Activated CD8-positive, alpha-beta memory T cell treated with anti-CD3 and anti-CD28 coated beads for 4 hours (primary cell): ENCODE results near the gene ENO2.

Experiments used
- DNase-seq, 2 donors: peaks; one replicate each; pipeline ENCODE4 v3.0.0-alpha.2; 2020; ENCODE audit warnings: low read depth in 2 of 2

ENO2 gene

DNA sequence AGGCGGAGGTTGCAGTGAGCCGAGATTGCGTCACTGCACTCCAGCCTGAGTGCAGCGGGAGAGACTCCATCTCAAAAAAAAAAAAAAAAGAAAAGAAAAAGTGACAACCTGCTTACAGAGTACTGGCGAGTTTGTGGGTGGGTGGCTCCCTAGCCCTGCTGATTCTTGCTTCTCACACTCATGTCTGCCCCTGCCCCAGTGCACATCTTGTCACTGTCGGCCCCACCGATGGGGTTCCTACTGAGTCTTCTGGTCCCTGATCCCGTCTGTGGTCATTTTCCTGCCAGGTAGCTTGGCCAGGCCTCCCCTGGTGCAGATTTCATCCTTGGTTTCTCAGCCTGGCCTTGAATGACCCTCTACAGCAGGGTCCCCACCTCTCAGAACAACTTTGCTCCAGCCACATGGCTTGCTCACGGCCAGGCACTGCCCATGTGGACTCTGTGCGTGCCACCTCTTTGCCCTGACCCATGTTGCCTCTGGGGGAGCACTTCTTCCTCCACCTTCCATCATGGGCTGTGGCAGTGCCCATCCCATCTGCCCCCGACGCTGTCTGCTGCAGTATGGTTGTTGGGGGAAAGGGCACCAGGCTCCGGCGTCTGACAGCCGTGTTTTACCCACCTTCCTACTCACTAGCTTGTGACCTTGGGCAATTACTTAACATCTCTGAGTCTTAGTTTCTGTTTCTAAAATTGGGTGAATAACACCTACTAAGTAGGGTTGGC, 34.7 kb downstream of the ENO2 start:
- no peak for DNase-seq

GRCh38 chr12:6950401-6950801, 36.0 kb downstream of the ENO2 start:
- no peak for DNase-seq

DNA sequence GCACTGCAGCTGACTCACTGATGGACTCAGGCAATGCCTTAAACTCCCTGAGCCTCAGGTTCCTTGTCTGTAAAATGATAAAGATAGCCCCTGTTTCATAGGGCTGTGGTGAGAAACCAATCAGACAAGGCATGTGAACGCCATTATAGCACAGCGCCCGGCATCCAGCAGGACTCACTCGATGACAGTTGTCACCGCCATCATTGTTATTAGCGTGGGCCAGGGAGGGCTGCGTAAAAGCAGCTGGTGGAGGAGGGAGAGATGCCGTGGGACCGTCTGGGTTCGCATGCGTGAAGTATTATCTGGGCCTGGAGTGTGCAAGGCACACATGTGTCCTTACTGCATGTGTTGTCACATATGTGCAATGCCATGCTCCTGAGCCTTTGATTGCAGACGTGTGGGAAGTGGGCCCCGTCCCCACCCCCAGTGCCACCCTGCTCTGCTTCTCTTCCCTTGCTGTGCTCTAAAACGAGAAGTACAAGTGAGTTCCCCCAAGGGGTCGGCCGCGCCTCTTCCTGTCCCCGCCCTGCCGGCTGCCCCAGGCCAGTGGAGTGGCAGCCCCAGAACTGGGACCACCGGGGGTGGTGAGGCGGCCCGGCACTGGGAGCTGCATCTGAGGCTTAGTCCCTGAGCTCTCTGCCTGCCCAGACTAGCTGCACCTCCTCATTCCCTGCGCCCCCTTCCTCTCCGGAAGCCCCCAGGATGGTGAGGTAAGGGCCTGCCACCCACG, 36.6 kb downstream of the ENO2 start, which contains the start of gene PTPN6:
Gene PTPN6, plus strand, starts transcription at position 546 of the 730 bp plus-strand sequence. Its CDS starts 157 bp downstream, at position 703.
- DNase-seq = peak in 1 of 2 donors; percentile 65

DNA sequence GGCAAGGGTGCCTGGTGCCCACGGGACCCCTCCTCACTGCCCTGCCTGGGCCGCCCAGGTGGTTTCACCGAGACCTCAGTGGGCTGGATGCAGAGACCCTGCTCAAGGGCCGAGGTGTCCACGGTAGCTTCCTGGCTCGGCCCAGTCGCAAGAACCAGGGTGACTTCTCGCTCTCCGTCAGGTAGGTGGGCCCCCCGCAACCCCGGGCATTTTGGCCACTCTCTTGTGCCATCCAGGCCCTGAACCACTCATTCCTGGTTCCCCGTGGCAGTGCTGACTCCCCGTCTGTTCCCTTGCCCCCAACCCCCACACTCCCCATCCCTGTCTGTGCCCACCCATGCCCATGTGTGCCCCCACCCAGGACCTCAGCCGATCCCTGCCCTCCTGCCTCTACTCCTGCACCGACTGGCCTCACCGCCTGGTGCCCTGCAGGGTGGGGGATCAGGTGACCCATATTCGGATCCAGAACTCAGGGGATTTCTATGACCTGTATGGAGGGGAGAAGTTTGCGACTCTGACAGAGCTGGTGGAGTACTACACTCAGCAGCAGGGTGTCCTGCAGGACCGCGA, 37.3 kb downstream of the ENO2 start:
- no peak for DNase-seq

- DNase-seq = no peak
Measured at GRCh38 chr12:6952121-6952862, 37.9 kb downstream of the ENO2 start.

- DNase-seq = no peak
Measured at GRCh38 chr12:6952863-6953441, 38.6 kb downstream of the ENO2 start.

GRCh38 chr12:6953442-6954315, 39.3 kb downstream of the ENO2 start:
- peak; percentile 80 to 87 for DNase-seq

DNA sequence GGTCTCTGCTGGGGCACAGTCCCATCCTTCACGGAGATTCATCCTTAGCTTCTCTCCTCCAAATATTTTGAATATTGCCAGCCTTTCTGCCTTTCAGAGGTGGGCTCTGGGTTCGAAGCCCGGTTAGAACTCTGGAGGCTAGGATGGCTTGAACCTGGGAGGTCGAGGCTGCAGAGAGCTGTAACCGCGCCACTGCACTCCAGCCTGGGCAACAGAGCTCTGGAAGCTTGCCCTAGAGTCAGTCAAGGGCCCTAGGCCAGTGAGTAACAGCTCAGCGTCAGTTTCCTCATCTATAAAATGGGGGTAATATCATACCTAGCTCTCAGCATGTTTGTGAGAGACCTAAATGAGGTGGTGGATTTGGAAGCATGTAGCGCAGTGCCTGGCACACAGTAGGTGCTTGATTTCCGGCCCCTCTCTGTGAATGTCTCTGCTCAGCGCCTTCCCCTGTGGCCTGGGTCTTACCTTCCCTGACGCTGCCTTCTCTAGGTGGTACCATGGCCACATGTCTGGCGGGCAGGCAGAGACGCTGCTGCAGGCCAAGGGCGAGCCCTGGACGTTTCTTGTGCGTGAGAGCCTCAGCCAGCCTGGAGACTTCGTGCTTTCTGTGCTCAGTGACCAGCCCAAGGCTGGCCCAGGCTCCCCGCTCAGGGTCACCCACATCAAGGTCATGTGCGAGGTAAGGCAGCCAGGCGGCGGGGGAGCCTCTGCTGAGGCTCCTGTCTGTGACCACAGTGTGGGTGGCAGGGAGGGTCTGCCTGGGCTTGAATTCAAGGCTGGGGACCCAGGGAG, 40.1 kb downstream of the ENO2 start:
- no peak for DNase-seq

- no peak for DNase-seq
Measured at GRCh38 chr12:6955108-6956020, 41.0 kb downstream of the ENO2 start.

DNA sequence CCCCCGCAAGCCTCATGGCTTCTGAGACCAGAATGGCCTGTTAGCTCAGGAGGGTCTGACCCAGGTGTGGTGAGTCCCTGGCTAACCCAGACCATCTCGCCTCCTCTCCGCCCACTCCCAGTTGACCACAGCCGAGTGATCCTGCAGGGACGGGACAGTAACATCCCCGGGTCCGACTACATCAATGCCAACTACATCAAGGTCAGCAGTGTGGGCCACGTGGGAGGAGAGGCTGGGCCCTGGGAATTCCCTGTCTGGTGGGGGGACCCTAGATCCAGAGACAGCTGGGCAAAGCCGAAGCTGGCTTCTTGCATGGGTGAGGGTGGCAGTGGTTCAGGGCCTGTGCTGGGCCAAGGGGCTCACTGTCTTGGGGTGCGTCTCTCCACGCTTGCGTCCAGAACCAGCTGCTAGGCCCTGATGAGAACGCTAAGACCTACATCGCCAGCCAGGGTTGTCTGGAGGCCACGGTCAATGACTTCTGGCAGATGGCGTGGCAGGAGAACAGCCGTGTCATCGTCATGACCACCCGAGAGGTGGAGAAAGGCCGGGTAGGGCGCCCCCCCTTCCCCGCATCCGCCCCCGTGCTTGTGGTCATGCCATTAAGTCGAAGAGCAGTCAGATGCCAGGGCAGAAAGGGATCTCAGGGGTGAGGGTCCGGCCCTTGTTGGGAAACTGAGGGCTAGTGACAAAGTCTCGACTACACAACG, 41.8 kb downstream of the ENO2 start:
- DNase-seq = no peak

DNA sequence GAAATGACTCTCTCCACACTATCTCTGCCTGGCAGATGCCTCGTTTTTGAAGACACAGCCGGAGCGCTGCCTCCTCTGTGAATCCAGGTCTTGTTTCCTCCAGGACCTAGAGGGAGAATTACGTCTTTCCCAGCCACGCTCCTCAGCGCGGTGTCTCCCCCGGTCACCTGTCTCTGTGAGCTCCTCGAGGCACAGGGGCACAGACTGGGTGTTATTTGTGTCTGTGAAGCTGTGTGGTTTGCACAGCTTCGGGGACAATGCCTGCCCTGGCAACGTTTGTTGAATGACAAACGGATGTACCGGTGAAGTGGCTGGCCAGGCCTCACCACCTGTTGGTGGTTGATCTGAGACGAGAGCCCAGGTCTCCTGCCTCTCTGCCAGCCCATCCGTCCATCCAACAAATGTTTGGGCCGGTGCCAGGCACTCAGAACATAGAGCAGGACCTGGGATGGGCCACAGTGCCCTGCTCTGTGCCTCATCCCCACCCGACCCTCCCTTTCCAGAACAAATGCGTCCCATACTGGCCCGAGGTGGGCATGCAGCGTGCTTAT, 42.8 kb downstream of the ENO2 start:
- DNase-seq = no peak

- DNase-seq = no peak
Measured at GRCh38 chr12:6957741-6958608, 43.6 kb downstream of the ENO2 start.

GRCh38 chr12:6958609-6959057, 44.3 kb downstream of the ENO2 start:
- no peak for DNase-seq

- DNase-seq = peak in 1 of 2 donors; percentile 64
Measured at GRCh38 chr12:6959058-6959804, 44.9 kb downstream of the ENO2 start.

DNA sequence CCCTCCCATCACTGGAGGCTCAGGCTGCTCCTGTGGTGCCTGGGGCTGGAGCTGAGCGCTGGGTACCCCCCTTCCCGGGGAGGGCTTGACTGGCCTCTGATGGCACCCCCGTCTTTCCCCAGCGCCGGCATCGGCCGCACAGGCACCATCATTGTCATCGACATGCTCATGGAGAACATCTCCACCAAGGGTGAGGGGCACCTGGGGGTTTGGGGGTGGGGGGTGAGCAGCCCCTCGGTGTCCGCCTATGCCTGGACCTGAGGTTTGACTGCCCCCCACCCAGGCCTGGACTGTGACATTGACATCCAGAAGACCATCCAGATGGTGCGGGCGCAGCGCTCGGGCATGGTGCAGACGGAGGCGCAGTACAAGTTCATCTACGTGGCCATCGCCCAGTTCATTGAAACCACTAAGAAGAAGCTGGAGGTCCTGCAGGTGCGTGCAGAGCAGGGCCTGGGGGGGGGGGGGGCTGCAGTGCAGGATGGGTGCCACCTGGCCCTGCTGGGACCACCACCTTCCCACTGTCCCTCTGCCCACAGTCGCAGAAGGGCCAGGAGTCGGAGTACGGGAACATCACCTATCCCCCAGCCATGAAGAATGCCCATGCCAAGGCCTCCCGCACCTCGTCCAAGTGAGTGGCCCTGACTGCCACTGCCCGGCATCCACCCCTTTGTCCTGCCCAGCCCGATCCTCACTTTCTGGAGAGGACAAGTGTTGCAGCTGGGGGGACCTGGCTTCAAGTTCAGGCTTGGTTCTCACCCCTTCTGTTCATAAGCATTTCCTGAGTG, 45.6 kb downstream of the ENO2 start:
- DNase-seq = no peak
